Esophagus (tissue), 2 donors: ENCODE data around the gene SLC4A8. TPM values are rescaled to one million over a fixed set of nuclear protein-coding genes. Genes with fewer than 3 reads are reported as not detected.

Experiments used
- H3K27ac ChIP-seq, 2 donors: one replicate each; pipeline ENCODE4 v1.5.1; 2013; ENCODE audit warnings: low read depth in 2 of 2, mild to moderate bottlenecking in 2 of 2, inconsistent platforms in 1 of 2, low read length in 1 of 2, moderate library complexity in 1 of 2
- H3K27me3 ChIP-seq, 2 donors: one replicate each; pipeline ENCODE4 v1.6.1; 2013; ENCODE audit warnings: low read length in 2 of 2, control low read depth in 1 of 2, mild to moderate bottlenecking in 1 of 2; ENCODE audit not compliant: insufficient read depth in 2 of 2, control insufficient read depth in 1 of 2
- H3K36me3 ChIP-seq, 2 donors: one replicate each; pipeline ENCODE4 v1.6.1; 2013; ENCODE audit warnings: low read length in 1 of 2; ENCODE audit not compliant: control insufficient read depth in 2 of 2, insufficient read depth in 2 of 2
- H3K4me1 ChIP-seq, 2 donors: one replicate each; pipeline ENCODE4 v1.6.1; 2013; ENCODE audit warnings: low read length in 1 of 2; ENCODE audit not compliant: control insufficient read depth in 2 of 2, insufficient read depth in 2 of 2
- H3K4me3 ChIP-seq, 2 donors: one replicate each; pipeline ENCODE4 v1.5.1; 2013; ENCODE audit warnings: low read length in 2 of 2, mild to moderate bottlenecking in 2 of 2, low read depth in 1 of 2, moderate library complexity in 1 of 2
- H3K9me3 ChIP-seq, 2 donors: one replicate each; pipeline ENCODE4 v1.6.1; 2013; ENCODE audit warnings: mild to moderate bottlenecking in 2 of 2, low read depth in 1 of 2, low read length in 1 of 2, moderate library complexity in 1 of 2; ENCODE audit not compliant: control insufficient read depth in 2 of 2, insufficient read depth in 1 of 2
- WGBS, 2 donors: extraction: QIAGEN DNeasy Blood & Tissue Kit; methylation state at CpG; one replicate each; pipeline ENCODE4 v1.1.7; 2013; 5-methylcytosine and 5-hydroxymethylcytosine counted together
- polyA plus RNA-seq, 2 donors: library from polyadenylated mRNA; stranded (reverse); fragments of 200-250 nt; gene quantifications; one replicate each; pipeline ENCODE4 v1.2.3, GENCODE V29; 2013
- donor health status: healthy with polysubstance abuse.
- donor health status: Bipolar disorder and iron deficiency.

The SLC4A8 gene
- polyA plus RNA-seq, 2 donors = 0.04 to 0.05 TPM

- Histone ChIP-seq H3K36me3 (no peaks in the 10 kb centered on the region), H3K9me3 (no peaks in the 10 kb centered on the region), H3K27me3 (no peaks in the 10 kb centered on the region), H3K27ac (peak overlapping the region; percentile 10 to 42), H3K4me3 (no peak overlapping the region), H3K4me1 (peaks cover 0 to 3% of the 10 kb centered on the region in 2 donors)
- WGBS, 2 donors = 73 to 77% methylated on average over 14 of the region's 14 CpGs
Observed at GRCh38 chr12:51393676-51394545, 30.7 kb upstream of the SLC4A8 start.

GRCh38 chr12:51395283-51396230 is 29.1 kb upstream of the SLC4A8 start:
- 55 to 62% methylated on average over 8 of the region's 8 CpGs for WGBS, 2 donors
- no peaks in the 10 kb centered on the region for H3K4me1 ChIP-seq
- no peak overlapping the region for H3K27ac ChIP-seq
- no peaks in the 10 kb centered on the region for H3K9me3 ChIP-seq
- no peaks in the 10 kb centered on the region for H3K36me3 ChIP-seq
- H3K27me3 ChIP-seq = no peaks in the 10 kb centered on the region
- H3K4me3 ChIP-seq = no peak overlapping the region

- Histone ChIP-seq H3K9me3 (no peaks in the 10 kb centered on the region), H3K27me3 (no peaks in the 10 kb centered on the region), H3K4me1 (no peaks in the 10 kb centered on the region), H3K4me3 (no peak overlapping the region), H3K27ac (no peak overlapping the region), H3K36me3 (no peaks in the 10 kb centered on the region)
- 84 to 88% methylated on average over 4 of the region's 4 CpGs for WGBS, 2 donors
Observed at GRCh38 chr12:51397670-51398069, 27.0 kb upstream of the SLC4A8 start.

GRCh38 chr12:51399891-51400290 is 24.7 kb upstream of the SLC4A8 start:
- 61 to 79% methylated on average over 4 of the region's 4 CpGs for WGBS, 2 donors
- H3K4me1 ChIP-seq = no peaks in the 10 kb centered on the region

GRCh38 chr12:51401020-51401419 is 23.6 kb upstream of the SLC4A8 start:
- Histone ChIP-seq H3K4me3 (no peak overlapping the region), H3K4me1 (no peaks in the 10 kb centered on the region), H3K27me3 (no peaks in the 10 kb centered on the region), H3K27ac (no peak overlapping the region), H3K9me3 (no peaks in the 10 kb centered on the region), H3K36me3 (no peaks in the 10 kb centered on the region)
- 63 to 69% methylated on average over 14 of the region's 14 CpGs for WGBS, 2 donors

More at GRCh38 chr12:51399891-51400290, 24.7 kb upstream of the SLC4A8 start:
- no peaks in the 10 kb centered on the region for H3K36me3 ChIP-seq
- no peak overlapping the region for H3K27ac ChIP-seq
- no peaks in the 10 kb centered on the region for H3K9me3 ChIP-seq
- H3K27me3 ChIP-seq = no peaks in the 10 kb centered on the region
- H3K4me3 ChIP-seq = no peak overlapping the region

- no peaks in the 10 kb centered on the region for H3K36me3 ChIP-seq
- WGBS, 2 donors = 81 to 89% methylated on average over 13 of the region's 13 CpGs
- H3K4me1 ChIP-seq = no peaks in the 10 kb centered on the region
- H3K27ac ChIP-seq = no peak overlapping the region
- no peak overlapping the region for H3K4me3 ChIP-seq
- no peaks in the 10 kb centered on the region for H3K9me3 ChIP-seq
- no peaks in the 10 kb centered on the region for H3K27me3 ChIP-seq
Observed at GRCh38 chr12:51401486-51401885, 23.1 kb upstream of the SLC4A8 start.

- no peak overlapping the region for H3K27ac ChIP-seq
- no peaks in the 10 kb centered on the region for H3K4me1 ChIP-seq
- no peak overlapping the region for H3K4me3 ChIP-seq
- 0% methylated on average over 1 of the region's 1 CpG for WGBS, 2 donors
- no peaks in the 10 kb centered on the region for H3K36me3 ChIP-seq
- H3K9me3 ChIP-seq = no peaks in the 10 kb centered on the region
- no peaks in the 10 kb centered on the region for H3K27me3 ChIP-seq
Observed at GRCh38 chr12:51401900-51402299, 22.7 kb upstream of the SLC4A8 start.

GRCh38 chr12:51403159-51403558 is 21.5 kb upstream of the SLC4A8 start:
- no peaks in the 10 kb centered on the region for H3K9me3 ChIP-seq
- H3K27me3 ChIP-seq = no peaks in the 10 kb centered on the region
- 87% methylated on average over 6 of the region's 6 CpGs for WGBS, 2 donors
- no peaks in the 10 kb centered on the region for H3K36me3 ChIP-seq
- no peaks in the 10 kb centered on the region for H3K4me1 ChIP-seq
- no peak overlapping the region for H3K4me3 ChIP-seq
- H3K27ac ChIP-seq = no peak overlapping the region

- Histone ChIP-seq H3K27ac (no peak overlapping the region), H3K4me3 (no peak overlapping the region), H3K9me3 (no peaks in the 10 kb centered on the region), H3K4me1 (no peaks in the 10 kb centered on the region), H3K27me3 (no peaks in the 10 kb centered on the region), H3K36me3 (no peaks in the 10 kb centered on the region)
- WGBS, 2 donors = 79 to 92% methylated on average over 4 of the region's 4 CpGs
Observed at GRCh38 chr12:51403681-51404136, 20.9 kb upstream of the SLC4A8 start.
